EL (cell line): ENCODE measurements around the gene IGF2.
"Not testable (repeated sequence)": the region's sequence is repeated elsewhere in the genome, so short reads cannot be mapped to it uniquely, and the experiment has no call there.

Source experiments
- DNase-seq: peaks from one replicate; pipeline ENCODE4 v3.0.0-alpha.2; 2016

Gene IGF2

GRCh38 chr11:2139123-2139521, at the start of gene IGF2:
Gene IGF2 (minus strand): TSS chr11:2139389. CDS start chr11:2135523, 3,866 bp downstream.
- peak; percentile 16 for DNase-seq

GRCh38 chr11:2188745-2189144, 49.6 kb upstream of the IGF2 start:
- DNase-seq = no peak

- DNase-seq = no peak
These were observed 48.1 kb upstream of the IGF2 start for GRCh38 chr11:2187280-2187707.

GRCh38 chr11:2186669-2187279, 47.6 kb upstream of the IGF2 start:
- peak; percentile 23 for DNase-seq

- no peak for DNase-seq
These were observed 46.3 kb upstream of the IGF2 start for GRCh38 chr11:2185324-2186085.

GRCh38 chr11:2182692-2183474, 43.7 kb upstream of the IGF2 start:
- DNase-seq = no peak

GRCh38 chr11:2182075-2182474, 42.9 kb upstream of the IGF2 start:
- no peak for DNase-seq

GRCh38 chr11:2180789-2181370, 41.7 kb upstream of the IGF2 start:
- peak; percentile 60 for DNase-seq

- no peak for DNase-seq
These were observed 41.2 kb upstream of the IGF2 start for GRCh38 chr11:2180347-2180746.

GRCh38 chr11:2179516-2179915, 40.3 kb upstream of the IGF2 start:
- no peak for DNase-seq

GRCh38 chr11:2178906-2179494, 39.8 kb upstream of the IGF2 start:
- peak; percentile 88 for DNase-seq

GRCh38 chr11:2178055-2178773, 39.0 kb upstream of the IGF2 start:
- DNase-seq = not testable (repeated sequence)

- no peak for DNase-seq
These were observed 37.9 kb upstream of the IGF2 start for GRCh38 chr11:2177076-2177475.

GRCh38 chr11:2176389-2176900, 37.3 kb upstream of the IGF2 start:
- no peak for DNase-seq

- DNase-seq = peak; percentile 94
These were observed 36.5 kb upstream of the IGF2 start for GRCh38 chr11:2175659-2176058.

GRCh38 chr11:2174361-2174760, 35.2 kb upstream of the IGF2 start:
- no peak for DNase-seq

GRCh38 chr11:2173761-2174160, 34.6 kb upstream of the IGF2 start:
- DNase-seq = no peak

GRCh38 chr11:2173150-2173693, 34.0 kb upstream of the IGF2 start:
- peak; percentile 17 for DNase-seq

GRCh38 chr11:2172676-2173075, 33.5 kb upstream of the IGF2 start:
- DNase-seq = no peak

GRCh38 chr11:2171591-2172003, 32.4 kb upstream of the IGF2 start, which contains the start of gene TH:
Gene TH (minus strand): TSS chr11:2171815. CDS start chr11:2171786, 29 bp downstream.
- DNase-seq = peak; percentile 11
